ENCODE measurements around the gene JMJD8.
"Not testable (repeated sequence)": the region's sequence is repeated elsewhere in the genome, so short reads cannot be mapped to it uniquely, and the experiment has no call there.

The JMJD8 gene

GRCh38 chr16:704552-705380 lies 20.6 kb upstream of the JMJD8 start:
- no peaks in the 10 kb centered on the region for H3K9me3 Mint-ChIP-seq
- H3K4me3 Mint-ChIP-seq, result no peak overlapping the region
- no peak overlapping the region for H3K27ac Mint-ChIP-seq
- peaks cover 6% of the 10 kb centered on the region for H3K4me1 Mint-ChIP-seq
- peaks cover 24% of the 10 kb centered on the region for H3K27me3 Mint-ChIP-seq
- H3K36me3 Mint-ChIP-seq, result no peaks in the 10 kb centered on the region

GRCh38 chr16:704047-704446 lies 19.9 kb upstream of the JMJD8 start:
- H3K36me3 Mint-ChIP-seq, result no peaks in the 10 kb centered on the region
- peaks cover 23% of the 10 kb centered on the region for H3K27me3 Mint-ChIP-seq
- H3K9me3 Mint-ChIP-seq, result no peaks in the 10 kb centered on the region
- H3K4me1 Mint-ChIP-seq, result peaks cover 9% of the 10 kb centered on the region
- H3K27ac Mint-ChIP-seq, result no peak overlapping the region
- no peak overlapping the region for H3K4me3 Mint-ChIP-seq

GRCh38 chr16:703406-703805 lies 19.3 kb upstream of the JMJD8 start:
- H3K4me1 Mint-ChIP-seq, result peaks cover 9% of the 10 kb centered on the region
- H3K36me3 Mint-ChIP-seq, result no peaks in the 10 kb centered on the region
- H3K27me3 Mint-ChIP-seq, result peaks cover 19% of the 10 kb centered on the region
- H3K9me3 Mint-ChIP-seq, result no peaks in the 10 kb centered on the region
- H3K27ac Mint-ChIP-seq, result no peak overlapping the region
- H3K4me3 Mint-ChIP-seq, result no peak overlapping the region

GRCh38 chr16:702341-702740 lies 18.2 kb upstream of the JMJD8 start:
- H3K27ac Mint-ChIP-seq, result no peak overlapping the region
- H3K9me3 Mint-ChIP-seq, result no peaks in the 10 kb centered on the region
- no peak overlapping the region for H3K4me3 Mint-ChIP-seq
- H3K4me1 Mint-ChIP-seq, result peaks cover 9% of the 10 kb centered on the region
- peaks cover 14% of the 10 kb centered on the region for H3K27me3 Mint-ChIP-seq
- no peaks in the 10 kb centered on the region for H3K36me3 Mint-ChIP-seq

- Mint-ChIP-seq H3K36me3 (no peaks in the 10 kb centered on the region), H3K4me3 (no peak overlapping the region), H3K27ac (no peak overlapping the region), H3K4me1 (peaks cover 15% of the 10 kb centered on the region), H3K27me3 (peaks cover 12% of the 10 kb centered on the region), H3K9me3 (no peaks in the 10 kb centered on the region)
Measured at GRCh38 chr16:700684-701584, 16.8 kb upstream of the JMJD8 start.

GRCh38 chr16:698911-699671 lies 15.0 kb upstream of the JMJD8 start:
- no peak overlapping the region for H3K27ac Mint-ChIP-seq
- H3K27me3 Mint-ChIP-seq, result peaks cover 9% of the 10 kb centered on the region

GRCh38 chr16:695355-696089 lies 11.4 kb upstream of the JMJD8 start:
- H3K27me3 Mint-ChIP-seq, result no peaks in the 10 kb centered on the region
- peak overlapping the region; percentile 79 for H3K4me3 Mint-ChIP-seq
- peaks cover 22% of the 10 kb centered on the region for H3K4me1 Mint-ChIP-seq
- H3K36me3 Mint-ChIP-seq, result no peaks in the 10 kb centered on the region
- no peak overlapping the region for H3K27ac Mint-ChIP-seq
- H3K9me3 Mint-ChIP-seq, result no peaks in the 10 kb centered on the region

More at GRCh38 chr16:698911-699671, 15.0 kb upstream of the JMJD8 start:
- no peaks in the 10 kb centered on the region for H3K9me3 Mint-ChIP-seq
- no peak overlapping the region for H3K4me3 Mint-ChIP-seq
- H3K36me3 Mint-ChIP-seq, result no peaks in the 10 kb centered on the region
- peaks cover 22% of the 10 kb centered on the region for H3K4me1 Mint-ChIP-seq

GRCh38 chr16:694863-695354 lies 10.8 kb upstream of the JMJD8 start:
- Mint-ChIP-seq H3K4me1 (peaks cover 26% of the 10 kb centered on the region), H3K36me3 (no peaks in the 10 kb centered on the region), H3K9me3 (no peaks in the 10 kb centered on the region), H3K27me3 (no peaks in the 10 kb centered on the region), H3K27ac (no peak overlapping the region), H3K4me3 (no peak overlapping the region)

GRCh38 chr16:694187-694862 lies 10.2 kb upstream of the JMJD8 start:
- Mint-ChIP-seq H3K27me3 (no peaks in the 10 kb centered on the region), H3K36me3 (no peaks in the 10 kb centered on the region), H3K27ac (no peak overlapping the region), H3K4me3 (peak overlapping the region; percentile 64), H3K4me1 (peaks cover 28% of the 10 kb centered on the region), H3K9me3 (no peaks in the 10 kb centered on the region)

- no peaks in the 10 kb centered on the region for H3K27me3 Mint-ChIP-seq
Measured at GRCh38 chr16:693766-694165, 9.6 kb upstream of the JMJD8 start.

GRCh38 chr16:693364-693763 lies 9.2 kb upstream of the JMJD8 start:
- no peaks in the 10 kb centered on the region for H3K9me3 Mint-ChIP-seq
- H3K27me3 Mint-ChIP-seq, result no peaks in the 10 kb centered on the region
- peaks cover 28% of the 10 kb centered on the region for H3K4me1 Mint-ChIP-seq
- no peaks in the 10 kb centered on the region for H3K36me3 Mint-ChIP-seq
- H3K4me3 Mint-ChIP-seq, result peak overlapping the region; percentile 19
- H3K27ac Mint-ChIP-seq, result no peak overlapping the region

More at GRCh38 chr16:693766-694165, 9.6 kb upstream of the JMJD8 start:
- Mint-ChIP-seq H3K4me3 (peak overlapping the region; percentile 19), H3K36me3 (no peaks in the 10 kb centered on the region), H3K27ac (no peak overlapping the region), H3K4me1 (peaks cover 28% of the 10 kb centered on the region), H3K9me3 (no peaks in the 10 kb centered on the region)

- H3K4me1 Mint-ChIP-seq, result peaks cover 28% of the 10 kb centered on the region
- peak overlapping the region; percentile 60 for H3K27ac Mint-ChIP-seq
- H3K36me3 Mint-ChIP-seq, result no peaks in the 10 kb centered on the region
- no peaks in the 10 kb centered on the region for H3K9me3 Mint-ChIP-seq
- H3K4me3 Mint-ChIP-seq, result peak overlapping the region; percentile 9
- H3K27me3 Mint-ChIP-seq, result no peaks in the 10 kb centered on the region
Measured at GRCh38 chr16:692356-693108, 8.4 kb upstream of the JMJD8 start.

GRCh38 chr16:691242-691641 lies 7.1 kb upstream of the JMJD8 start:
- H3K9me3 Mint-ChIP-seq, H3K27me3 Mint-ChIP-seq: not testable (repeated sequence)
- peak overlapping the region; percentile 80 for H3K27ac Mint-ChIP-seq

More at GRCh38 chr16:691242-691641, 7.1 kb upstream of the JMJD8 start:
- Mint-ChIP-seq H3K4me3 (peak overlapping the region; percentile 55), H3K4me1 (peaks cover 23% of the 10 kb centered on the region)
- not testable (repeated sequence) for H3K36me3 Mint-ChIP-seq
